Panc1 (cell line): ENCODE results near the gene MAP2K5.

Source experiments
- POLR2AphosphoS5 ChIP-seq: IDR thresholded peaks from 2 replicates; pipeline ENCODE4 v1.6.1; 2012; ENCODE audit warnings: mild to moderate bottlenecking, low read depth, low read length, moderate library complexity
- TF ChIP-seq, protein P1 (sequence below): fragments of 450-650 bp; IDR thresholded peaks from 2 replicates; pipeline ENCODE4 v1.5.1; 2017; ENCODE audit warnings: mild to moderate bottlenecking
- TF ChIP-seq, protein P2 (sequence below), 2 experiments: IDR thresholded peaks; 2 replicates each; pipeline ENCODE4 v1.6.1; 2011 to 2012; ENCODE audit warnings: low read depth in 2 of 2, control low read depth in 1 of 2, low read length in 1 of 2, mild to moderate bottlenecking in 1 of 2, moderate library complexity in 1 of 2; ENCODE audit not compliant: insufficient read depth in 1 of 2

DNA sequence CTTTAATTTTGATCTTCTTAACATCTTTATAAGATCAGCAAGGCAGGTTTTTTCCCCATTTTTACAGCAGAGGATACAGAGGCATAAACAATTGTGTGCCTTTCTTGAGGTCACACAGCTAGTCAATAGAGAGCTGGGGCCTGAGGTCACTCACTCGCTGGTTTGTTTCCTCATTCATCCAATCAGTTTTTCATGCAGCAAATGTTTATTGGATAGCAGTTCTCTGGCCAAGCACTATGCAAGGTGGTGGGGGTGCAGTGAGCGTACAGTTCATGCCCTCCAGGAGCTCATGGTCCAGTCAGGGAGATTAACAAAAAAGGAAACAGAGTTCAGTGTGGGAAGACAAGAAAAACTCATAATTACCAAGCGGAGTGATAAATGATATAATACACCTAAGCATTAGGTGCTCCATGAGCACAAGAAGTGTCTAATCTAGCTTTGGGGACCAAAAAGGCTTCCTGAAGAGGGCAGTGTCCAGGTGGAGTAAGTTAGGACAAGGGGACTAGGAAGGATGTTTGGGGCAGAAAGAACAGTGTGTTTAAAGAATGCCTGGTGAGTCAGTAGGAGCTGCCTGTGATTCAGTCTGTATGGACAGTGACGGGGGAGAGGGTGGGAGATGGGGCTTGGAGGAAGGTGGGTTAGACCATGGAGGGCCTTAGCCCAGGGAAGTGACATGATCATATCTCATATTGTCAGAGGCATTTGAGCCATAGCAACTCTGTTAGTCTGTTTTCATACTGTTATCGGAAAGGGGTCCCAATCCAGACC lies 29.3 kb downstream of the MAP2K5 start:
- TF ChIP-seq, protein P1, sequence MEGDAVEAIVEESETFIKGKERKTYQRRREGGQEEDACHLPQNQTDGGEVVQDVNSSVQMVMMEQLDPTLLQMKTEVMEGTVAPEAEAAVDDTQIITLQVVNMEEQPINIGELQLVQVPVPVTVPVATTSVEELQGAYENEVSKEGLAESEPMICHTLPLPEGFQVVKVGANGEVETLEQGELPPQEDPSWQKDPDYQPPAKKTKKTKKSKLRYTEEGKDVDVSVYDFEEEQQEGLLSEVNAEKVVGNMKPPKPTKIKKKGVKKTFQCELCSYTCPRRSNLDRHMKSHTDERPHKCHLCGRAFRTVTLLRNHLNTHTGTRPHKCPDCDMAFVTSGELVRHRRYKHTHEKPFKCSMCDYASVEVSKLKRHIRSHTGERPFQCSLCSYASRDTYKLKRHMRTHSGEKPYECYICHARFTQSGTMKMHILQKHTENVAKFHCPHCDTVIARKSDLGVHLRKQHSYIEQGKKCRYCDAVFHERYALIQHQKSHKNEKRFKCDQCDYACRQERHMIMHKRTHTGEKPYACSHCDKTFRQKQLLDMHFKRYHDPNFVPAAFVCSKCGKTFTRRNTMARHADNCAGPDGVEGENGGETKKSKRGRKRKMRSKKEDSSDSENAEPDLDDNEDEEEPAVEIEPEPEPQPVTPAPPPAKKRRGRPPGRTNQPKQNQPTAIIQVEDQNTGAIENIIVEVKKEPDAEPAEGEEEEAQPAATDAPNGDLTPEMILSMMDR = no peak
- TF ChIP-seq, protein P2, sequence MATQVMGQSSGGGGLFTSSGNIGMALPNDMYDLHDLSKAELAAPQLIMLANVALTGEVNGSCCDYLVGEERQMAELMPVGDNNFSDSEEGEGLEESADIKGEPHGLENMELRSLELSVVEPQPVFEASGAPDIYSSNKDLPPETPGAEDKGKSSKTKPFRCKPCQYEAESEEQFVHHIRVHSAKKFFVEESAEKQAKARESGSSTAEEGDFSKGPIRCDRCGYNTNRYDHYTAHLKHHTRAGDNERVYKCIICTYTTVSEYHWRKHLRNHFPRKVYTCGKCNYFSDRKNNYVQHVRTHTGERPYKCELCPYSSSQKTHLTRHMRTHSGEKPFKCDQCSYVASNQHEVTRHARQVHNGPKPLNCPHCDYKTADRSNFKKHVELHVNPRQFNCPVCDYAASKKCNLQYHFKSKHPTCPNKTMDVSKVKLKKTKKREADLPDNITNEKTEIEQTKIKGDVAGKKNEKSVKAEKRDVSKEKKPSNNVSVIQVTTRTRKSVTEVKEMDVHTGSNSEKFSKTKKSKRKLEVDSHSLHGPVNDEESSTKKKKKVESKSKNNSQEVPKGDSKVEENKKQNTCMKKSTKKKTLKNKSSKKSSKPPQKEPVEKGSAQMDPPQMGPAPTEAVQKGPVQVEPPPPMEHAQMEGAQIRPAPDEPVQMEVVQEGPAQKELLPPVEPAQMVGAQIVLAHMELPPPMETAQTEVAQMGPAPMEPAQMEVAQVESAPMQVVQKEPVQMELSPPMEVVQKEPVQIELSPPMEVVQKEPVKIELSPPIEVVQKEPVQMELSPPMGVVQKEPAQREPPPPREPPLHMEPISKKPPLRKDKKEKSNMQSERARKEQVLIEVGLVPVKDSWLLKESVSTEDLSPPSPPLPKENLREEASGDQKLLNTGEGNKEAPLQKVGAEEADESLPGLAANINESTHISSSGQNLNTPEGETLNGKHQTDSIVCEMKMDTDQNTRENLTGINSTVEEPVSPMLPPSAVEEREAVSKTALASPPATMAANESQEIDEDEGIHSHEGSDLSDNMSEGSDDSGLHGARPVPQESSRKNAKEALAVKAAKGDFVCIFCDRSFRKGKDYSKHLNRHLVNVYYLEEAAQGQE (IDR thresholded peaks at IDR 0.05; ENCODE audit: insufficient read depth in 1 of 2, low read depth in 2 of 2, low read length in 1 of 2) = no peak
- no peak for TF ChIP-seq POLR2AphosphoS5
